Measurements from ENCODE around the gene CUBN.

CUBN gene

DNA sequence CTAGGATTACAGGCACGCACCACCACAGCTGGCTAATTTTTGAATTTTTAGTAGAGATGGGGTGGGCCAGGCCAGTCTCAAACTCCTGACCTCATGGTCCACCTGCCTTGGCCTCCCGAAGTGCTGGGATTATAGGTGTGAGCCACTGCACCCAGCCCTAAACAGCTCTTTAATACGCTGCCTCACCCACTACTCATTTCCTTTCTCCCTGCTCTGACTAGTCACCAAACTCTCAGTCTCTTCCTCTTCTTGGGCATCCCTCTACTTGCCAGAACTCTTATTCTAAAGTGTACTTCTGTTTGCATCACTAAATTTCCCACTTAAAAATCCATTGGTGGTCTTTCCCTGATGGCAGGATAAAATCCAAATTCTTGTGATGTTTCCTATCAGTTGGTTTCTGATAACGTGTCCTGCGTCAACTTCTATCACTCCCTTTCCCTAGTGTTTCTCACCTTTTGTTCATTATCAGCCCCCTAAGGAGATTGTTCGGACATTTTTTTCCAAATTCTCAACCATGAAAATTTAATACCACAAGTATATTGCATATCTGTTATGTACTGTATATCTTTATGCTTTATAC, 124.7 kb downstream of the CUBN start:
- TF ChIP-seq, protein P1, sequence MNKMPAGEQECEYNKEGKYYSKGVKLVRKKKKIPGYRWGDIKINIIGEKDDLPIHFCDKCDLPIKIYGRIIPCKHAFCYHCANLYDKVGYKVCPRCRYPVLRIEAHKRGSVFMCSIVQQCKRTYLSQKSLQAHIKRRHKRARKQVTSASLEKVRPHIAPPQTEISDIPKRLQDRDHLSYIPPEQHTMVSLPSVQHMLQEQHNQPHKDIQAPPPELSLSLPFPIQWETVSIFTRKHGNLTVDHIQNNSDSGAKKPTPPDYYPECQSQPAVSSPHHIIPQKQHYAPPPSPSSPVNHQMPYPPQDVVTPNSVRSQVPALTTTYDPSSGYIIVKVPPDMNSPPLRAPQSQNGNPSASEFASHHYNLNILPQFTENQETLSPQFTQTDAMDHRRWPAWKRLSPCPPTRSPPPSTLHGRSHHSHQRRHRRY (tag by site-specific recombination; IDR thresholded peaks at IDR 0.05): no peak
- Histone ChIP-seq H3K4me3 (ENCODE audit: low read depth, low read length) (no peak overlapping the region), H3K36me3 (ENCODE audit: control insufficient read depth in 2 of 2, insufficient read depth in 1 of 2, low read length in 2 of 2) (no peaks in the 10 kb centered on the region), H3K27ac (ENCODE audit: extremely low read depth, low read depth, low read length) (no peak overlapping the region), H3K9me3 (ENCODE audit: control insufficient read depth, insufficient read depth, low read depth, low read length) (no peaks in the 10 kb centered on the region), H3K4me1 (ENCODE audit: control insufficient read depth, insufficient read depth, low read length) (peaks cover 10% of the 10 kb centered on the region; the same call in 1 of the 2 replicates)
- ChIA-PET CTCF (interaction anchor here (0.7 kb wide), 1 partner anchor 230 kb away, joined by 3 read pairs; no protein-coding TSS in a partner anchor), POLR2A (no interaction called here)

DNA sequence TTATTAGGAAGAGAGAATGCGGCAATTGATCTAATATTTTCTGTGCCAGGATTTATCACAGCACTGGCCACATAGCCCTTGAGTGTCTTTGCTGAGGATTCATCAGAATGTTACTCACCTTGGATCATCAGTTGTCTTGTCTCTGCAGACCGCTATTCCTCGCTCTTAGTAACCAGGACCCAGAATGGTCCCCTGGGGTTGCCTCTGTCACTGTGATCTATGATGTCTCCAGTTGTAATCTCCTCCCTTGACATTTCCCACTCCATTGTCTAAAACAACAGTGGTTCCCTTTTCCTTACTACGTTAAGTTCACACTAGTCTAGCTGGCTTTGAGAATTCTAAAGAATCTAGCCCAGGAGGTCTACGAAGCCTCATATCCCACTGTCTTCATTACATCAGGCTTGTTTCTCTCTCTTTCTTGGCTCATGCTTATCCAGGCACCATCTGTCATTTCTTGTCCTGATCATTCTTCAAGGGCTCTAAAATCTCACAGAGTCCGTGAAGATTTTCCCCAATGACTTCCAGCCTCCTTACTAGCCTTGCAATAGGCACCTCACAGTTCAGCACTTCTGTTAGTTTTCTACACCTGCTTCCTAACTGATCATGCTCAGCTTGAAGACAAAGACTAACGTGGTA, 125.8 kb downstream of the CUBN start:
- Histone ChIP-seq H3K27ac (ENCODE audit: extremely low read depth, low read depth, low read length) (no peak overlapping the region; the same call in 1 of the 2 replicates), H3K4me1 (ENCODE audit: control insufficient read depth, insufficient read depth, low read length) (peaks cover 10% of the 10 kb centered on the region; the same call in 1 of the 2 replicates), H3K9me3 (ENCODE audit: control insufficient read depth, insufficient read depth, low read depth, low read length) (no peaks in the 10 kb centered on the region), H3K36me3 (ENCODE audit: control insufficient read depth in 2 of 2, insufficient read depth in 1 of 2, low read length in 2 of 2) (no peaks in the 10 kb centered on the region), H3K4me3 (ENCODE audit: low read depth, low read length) (no peak overlapping the region)
- CTCF ChIA-PET: interaction anchor here (0.7 kb wide), 1 partner anchor 237 kb away, joined by 3 read pairs; no protein-coding TSS in a partner anchor
- POLR2A ChIA-PET: interaction anchor here (1.3 kb wide), 1 partner anchor 61 kb away, joined by 3 read pairs; no protein-coding TSS in a partner anchor
- peak; percentile 61 for TF ChIP-seq ZBTB48 (tag by site-specific recombination; IDR thresholded peaks at IDR 0.05)
- no peak for TF ChIP-seq OSR2 (tag by site-specific recombination; IDR thresholded peaks at IDR 0.05)
- TF ChIP-seq GFI1B (tag by site-specific recombination; IDR thresholded peaks at IDR 0.05): no peak

DNA sequence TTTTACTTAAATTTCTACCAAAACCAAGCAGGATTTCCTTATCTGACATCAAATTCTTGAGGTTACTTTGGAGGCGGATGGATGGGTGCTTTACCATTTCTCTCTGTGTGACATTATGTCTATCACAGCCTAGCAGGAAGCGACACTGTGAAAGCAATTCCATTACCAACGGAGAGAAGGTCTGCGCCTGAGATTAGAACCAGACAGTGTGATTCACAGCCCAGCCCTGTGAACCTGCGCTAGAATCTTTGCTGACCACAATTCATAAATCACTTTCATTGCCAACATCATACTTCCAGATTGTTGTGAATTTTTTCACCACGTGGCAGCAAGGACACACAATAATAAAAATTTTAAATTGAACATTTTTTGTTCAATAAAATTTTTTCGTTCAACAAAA, 126.5 kb downstream of the CUBN start:
- ChIA-PET POLR2A (interaction anchor here (1.0 to 1.3 kb wide), 2 partner anchors 61 to 227 kb away, joined by 3 to 4 read pairs; no protein-coding TSS in a partner anchor), CTCF (no interaction called here)
- TF ChIP-seq ZBTB20 (tag by site-specific recombination; IDR thresholded peaks at IDR 0.05) (no peak), KLF7 (tag by site-specific recombination; IDR thresholded peaks at IDR 0.05; ENCODE audit: borderline replicate concordance) (no peak), ZNF561 (tag by site-specific recombination; IDR thresholded peaks at IDR 0.05; ENCODE audit: borderline replicate concordance) (0 out of 2 replicates have a peak, but pooled peaks have one; percentile 18), MEIS1 (CRISPR knock-in tag; IDR thresholded peaks at IDR 0.05; ENCODE audit: borderline replicate concordance) (0 out of 2 replicates have a peak, but pooled peaks have one; percentile 44)
- TF ChIP-seq, protein P2, sequence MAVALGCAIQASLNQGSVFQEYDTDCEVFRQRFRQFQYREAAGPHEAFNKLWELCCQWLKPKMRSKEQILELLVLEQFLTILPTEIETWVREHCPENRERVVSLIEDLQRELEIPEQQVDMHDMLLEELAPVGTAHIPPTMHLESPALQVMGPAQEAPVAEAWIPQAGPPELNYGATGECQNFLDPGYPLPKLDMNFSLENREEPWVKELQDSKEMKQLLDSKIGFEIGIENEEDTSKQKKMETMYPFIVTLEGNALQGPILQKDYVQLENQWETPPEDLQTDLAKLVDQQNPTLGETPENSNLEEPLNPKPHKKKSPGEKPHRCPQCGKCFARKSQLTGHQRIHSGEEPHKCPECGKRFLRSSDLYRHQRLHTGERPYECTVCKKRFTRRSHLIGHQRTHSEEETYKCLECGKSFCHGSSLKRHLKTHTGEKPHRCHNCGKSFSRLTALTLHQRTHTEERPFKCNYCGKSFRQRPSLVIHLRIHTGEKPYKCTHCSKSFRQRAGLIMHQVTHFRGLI (tag by site-specific recombination; IDR thresholded peaks at IDR 0.05): no peak
- Histone ChIP-seq H3K36me3 (ENCODE audit: control insufficient read depth in 2 of 2, insufficient read depth in 1 of 2, low read length in 2 of 2) (no peaks in the 10 kb centered on the region), H3K27ac (ENCODE audit: extremely low read depth, low read depth, low read length) (no peak overlapping the region), H3K9me3 (ENCODE audit: control insufficient read depth, insufficient read depth, low read depth, low read length) (no peaks in the 10 kb centered on the region), H3K4me3 (ENCODE audit: low read depth, low read length) (no peak overlapping the region), H3K4me1 (ENCODE audit: control insufficient read depth, insufficient read depth, low read length) (peaks cover 10% of the 10 kb centered on the region; the same call in 1 of the 2 replicates)

DNA sequence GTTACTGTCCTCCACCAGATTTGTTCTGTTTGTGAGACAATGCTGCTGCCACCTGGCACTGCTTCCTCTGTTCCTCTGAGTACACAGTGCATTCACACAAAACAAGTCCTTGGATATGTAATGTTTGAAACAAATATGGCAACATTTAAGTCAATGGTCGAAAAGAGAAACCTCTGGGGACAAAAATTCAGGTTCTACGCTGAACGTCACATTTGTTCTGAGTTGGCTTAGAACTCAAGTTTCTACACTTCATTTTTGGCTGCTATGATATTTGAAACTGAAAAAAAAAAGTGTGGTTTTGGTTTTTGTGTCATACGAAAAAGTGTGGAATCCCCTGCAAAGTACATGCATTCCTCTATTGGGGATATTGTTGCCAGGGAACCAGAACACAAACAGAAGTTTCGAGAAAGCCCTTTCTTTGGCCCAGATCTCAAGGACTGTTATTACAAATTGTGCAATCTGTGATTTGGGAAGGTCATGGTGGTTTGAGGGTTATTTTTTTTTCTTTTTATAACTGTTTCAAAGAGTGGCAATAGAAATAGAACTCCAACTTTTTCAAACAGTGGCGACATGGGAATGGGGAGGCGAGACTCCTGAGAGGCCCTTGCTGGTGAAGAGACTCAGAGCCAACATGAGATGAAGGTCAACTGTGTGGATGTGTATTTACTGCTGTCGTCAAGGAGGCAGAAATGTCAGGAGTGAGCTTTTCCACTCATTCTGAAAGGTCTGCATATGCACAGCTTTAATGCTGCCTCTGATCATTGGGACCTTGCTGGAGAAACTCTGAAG, 127.5 kb downstream of the CUBN start:
- POLR2A ChIA-PET: interaction anchor here (0.9 to 1.0 kb wide), 2 partner anchors 217 to 228 kb away, joined by 3 to 4 read pairs; no protein-coding TSS in a partner anchor
- CTCF ChIA-PET: no interaction called here
- H3K4me3 ChIP-seq (ENCODE audit: low read depth, low read length): no peak overlapping the region

More for the DNA sequence above, 127.5 kb downstream of the CUBN start:
- Histone ChIP-seq H3K4me1 (ENCODE audit: control insufficient read depth, insufficient read depth, low read length) (peaks cover 6% of the 10 kb centered on the region; the same call in 1 of the 2 replicates), H3K36me3 (ENCODE audit: control insufficient read depth in 2 of 2, insufficient read depth in 1 of 2, low read length in 2 of 2) (no peaks in the 10 kb centered on the region), H3K9me3 (ENCODE audit: control insufficient read depth, insufficient read depth, low read depth, low read length) (no peaks in the 10 kb centered on the region), H3K27ac (ENCODE audit: extremely low read depth, low read depth, low read length) (no peak overlapping the region)
- TF ChIP-seq, protein P3, sequence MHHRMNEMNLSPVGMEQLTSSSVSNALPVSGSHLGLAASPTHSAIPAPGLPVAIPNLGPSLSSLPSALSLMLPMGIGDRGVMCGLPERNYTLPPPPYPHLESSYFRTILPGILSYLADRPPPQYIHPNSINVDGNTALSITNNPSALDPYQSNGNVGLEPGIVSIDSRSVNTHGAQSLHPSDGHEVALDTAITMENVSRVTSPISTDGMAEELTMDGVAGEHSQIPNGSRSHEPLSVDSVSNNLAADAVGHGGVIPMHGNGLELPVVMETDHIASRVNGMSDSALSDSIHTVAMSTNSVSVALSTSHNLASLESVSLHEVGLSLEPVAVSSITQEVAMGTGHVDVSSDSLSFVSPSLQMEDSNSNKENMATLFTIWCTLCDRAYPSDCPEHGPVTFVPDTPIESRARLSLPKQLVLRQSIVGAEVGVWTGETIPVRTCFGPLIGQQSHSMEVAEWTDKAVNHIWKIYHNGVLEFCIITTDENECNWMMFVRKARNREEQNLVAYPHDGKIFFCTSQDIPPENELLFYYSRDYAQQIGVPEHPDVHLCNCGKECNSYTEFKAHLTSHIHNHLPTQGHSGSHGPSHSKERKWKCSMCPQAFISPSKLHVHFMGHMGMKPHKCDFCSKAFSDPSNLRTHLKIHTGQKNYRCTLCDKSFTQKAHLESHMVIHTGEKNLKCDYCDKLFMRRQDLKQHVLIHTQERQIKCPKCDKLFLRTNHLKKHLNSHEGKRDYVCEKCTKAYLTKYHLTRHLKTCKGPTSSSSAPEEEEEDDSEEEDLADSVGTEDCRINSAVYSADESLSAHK (tag by site-specific recombination; IDR thresholded peaks at IDR 0.05): peak; percentile 76
- TF ChIP-seq ZNF571 (tag by site-specific recombination; IDR thresholded peaks at IDR 0.05): no peak
- TF ChIP-seq ZNF629 (tag by site-specific recombination; IDR thresholded peaks at IDR 0.05): no peak
- no peak for TF ChIP-seq OVOL3 (tag by site-specific recombination; IDR thresholded peaks at IDR 0.05)
